H9 (cell line): ENCODE results near the gene PIAS3. TPM values are rescaled to one million over a fixed set of nuclear protein-coding genes. Genes with fewer than 3 reads are reported as not detected.

Source experiments
- DNase-seq: peaks from one replicate; pipeline ENCODE4 v3.0.0-alpha.2; 2017
- H2AFZ ChIP-seq: one replicate; pipeline ENCODE4 v1.6.1; 2013; ENCODE audit warnings: mild to moderate bottlenecking, low read length, control low read depth, moderate library complexity
- H2AK5ac ChIP-seq: 2 replicates; pipeline ENCODE4 v1.6.1; 2013; ENCODE audit warnings: low read length, control low read depth, mixed read lengths; ENCODE audit not compliant: insufficient read length
- H2BK120ac ChIP-seq: one replicate; pipeline ENCODE4 v1.6.1; 2013; ENCODE audit warnings: low read depth, mild to moderate bottlenecking, low read length, control low read depth, inconsistent platforms; ENCODE audit not compliant: poor library complexity, severe bottlenecking
- H2BK12ac ChIP-seq: 2 replicates; pipeline ENCODE4 v1.6.1; 2013; ENCODE audit warnings: low read length, control low read depth, mixed read lengths, low read depth; ENCODE audit not compliant: insufficient read length
- H2BK15ac ChIP-seq: 2 replicates; pipeline ENCODE4 v1.6.1; 2013; ENCODE audit warnings: low read depth, low read length, control low read depth
- H2BK20ac ChIP-seq: one replicate; pipeline ENCODE4 v1.6.1; 2013; ENCODE audit warnings: low read depth, mild to moderate bottlenecking, low read length, control low read depth, inconsistent platforms; ENCODE audit not compliant: poor library complexity, severe bottlenecking
- H2BK5ac ChIP-seq: 2 replicates; pipeline ENCODE4 v1.6.1; 2013; ENCODE audit warnings: low read length, control low read depth, mixed read lengths; ENCODE audit not compliant: insufficient read length
- H3K14ac ChIP-seq: 2 replicates; pipeline ENCODE4 v1.6.1; 2013; ENCODE audit warnings: low read length, control low read depth; ENCODE audit not compliant: insufficient read depth
- H3K18ac ChIP-seq: 2 replicates; pipeline ENCODE4 v1.6.1; 2013; ENCODE audit warnings: low read depth, mild to moderate bottlenecking, mixed read lengths, low read length, control low read depth; ENCODE audit not compliant: insufficient read length
- H3K23ac ChIP-seq: 2 replicates; pipeline ENCODE4 v1.6.1; 2013; ENCODE audit warnings: low read length, control low read depth, mixed read lengths, low read depth; ENCODE audit not compliant: insufficient read length
- H3K23me2 ChIP-seq: 2 replicates; pipeline ENCODE4 v1.6.1; 2013; ENCODE audit warnings: low read depth, mild to moderate bottlenecking, mixed read lengths, low read length, control low read depth; ENCODE audit not compliant: insufficient read length, poor library complexity, severe bottlenecking
- H3K27ac ChIP-seq: 2 replicates; pipeline ENCODE4 v1.5.1; 2013; ENCODE audit warnings: low read length, control low read depth, mixed read lengths, low read depth; ENCODE audit not compliant: insufficient read length
- H3K27me3 ChIP-seq: 2 replicates; pipeline ENCODE4 v1.6.1; 2013; ENCODE audit warnings: low read length, control low read depth, inconsistent platforms; ENCODE audit not compliant: insufficient read depth
- H3K4ac ChIP-seq: 2 replicates; pipeline ENCODE4 v1.6.1; 2013; ENCODE audit warnings: low read depth, mild to moderate bottlenecking, control low read depth, inconsistent platforms, low read length, moderate library complexity
- H3K4me1 ChIP-seq: 2 replicates; pipeline ENCODE4 v1.6.1; 2013; ENCODE audit warnings: low read length, control low read depth, inconsistent platforms; ENCODE audit not compliant: insufficient read depth
- H3K4me2 ChIP-seq: 2 replicates; pipeline ENCODE4 v1.6.1; 2013; ENCODE audit warnings: low read length, control low read depth, mixed read lengths; ENCODE audit not compliant: insufficient read length, insufficient read depth
- H3K56ac ChIP-seq: 2 replicates; pipeline ENCODE4 v1.6.1; 2013; ENCODE audit warnings: low read depth, mild to moderate bottlenecking, mixed read lengths, low read length, control low read depth; ENCODE audit not compliant: insufficient read length
- H3K79me1 ChIP-seq: 2 replicates; pipeline ENCODE4 v1.6.1; 2013; ENCODE audit warnings: low read depth, mild to moderate bottlenecking, moderate library complexity, low read length, control low read depth, inconsistent platforms; ENCODE audit not compliant: insufficient read depth, poor library complexity, severe bottlenecking
- H3K79me2 ChIP-seq: 2 replicates; pipeline ENCODE4 v1.6.1; 2013; ENCODE audit warnings: low read length, control low read depth, inconsistent platforms; ENCODE audit not compliant: insufficient read depth
- H3K9ac ChIP-seq: 2 replicates; pipeline ENCODE4 v1.6.1; 2013; ENCODE audit warnings: low read length, control low read depth, mixed read lengths; ENCODE audit not compliant: insufficient read length; ENCODE audit errors: extremely low read depth
- H3K9me3 ChIP-seq: one replicate; pipeline ENCODE4 v1.6.1; 2013; ENCODE audit warnings: low read depth, low read length, inconsistent platforms; ENCODE audit not compliant: control insufficient read depth
- H3T11ph ChIP-seq: one replicate; pipeline ENCODE4 v1.6.1; 2013; ENCODE audit warnings: mild to moderate bottlenecking, low read length, control low read depth, inconsistent platforms
- H4K20me1 ChIP-seq: one replicate; pipeline ENCODE4 v1.6.1; 2013; ENCODE audit not compliant: control insufficient read depth, insufficient read length, insufficient read depth
- H4K5ac ChIP-seq: 2 replicates; pipeline ENCODE4 v1.6.1; 2013; ENCODE audit warnings: low read depth, mild to moderate bottlenecking, mixed read lengths, low read length, control low read depth; ENCODE audit not compliant: insufficient read length
- H4K8ac ChIP-seq: replicated peaks from 2 replicates; pipeline ENCODE4 v1.6.1; 2013; ENCODE audit warnings: low read length, control low read depth, mixed read lengths, low read depth; ENCODE audit not compliant: insufficient read length
- H4K91ac ChIP-seq: 2 replicates; pipeline ENCODE4 v1.6.1; 2013; ENCODE audit warnings: low read depth, mild to moderate bottlenecking, moderate library complexity, mixed read lengths, low read length, control low read depth; ENCODE audit not compliant: insufficient read length
- H3K27ac Mint-ChIP-seq, 3 experiments: 2 replicates in 2 of 3; 3 replicates in 1 of 3; pipeline ENCODE4 v1.8.0; 2020 to 2021; ENCODE audit warnings: mixed read lengths in 3 of 3, mild to moderate bottlenecking in 1 of 3, moderate library complexity in 1 of 3
- H3K27me3 Mint-ChIP-seq: 2 replicates; pipeline ENCODE4 v1.8.0; 2021; ENCODE audit warnings: low read depth, mild to moderate bottlenecking, moderate library complexity, mixed read lengths
- H3K36me3 Mint-ChIP-seq, 3 experiments: 2 replicates in 2 of 3; 3 replicates in 1 of 3; pipeline ENCODE4 v1.8.0; 2020 to 2021; ENCODE audit warnings: low read depth in 3 of 3, mixed read lengths in 3 of 3; ENCODE audit not compliant: insufficient read depth in 1 of 3
- H3K4me1 Mint-ChIP-seq, 2 experiments: 2 replicates each; pipeline ENCODE4 v1.8.0; 2020; ENCODE audit warnings: mixed read lengths in 2 of 2
- H3K4me3 Mint-ChIP-seq, 2 experiments: 2 replicates in 1 of 2; 3 replicates in 1 of 2; pipeline ENCODE4 v1.8.0; 2020 to 2021; ENCODE audit warnings: mild to moderate bottlenecking in 2 of 2, mixed read lengths in 2 of 2, moderate library complexity in 1 of 2
- H3K9me3 Mint-ChIP-seq, 2 experiments: 2 replicates in 1 of 2; 3 replicates in 1 of 2; pipeline ENCODE4 v1.8.0; 2020; ENCODE audit warnings: mild to moderate bottlenecking in 2 of 2, mixed read lengths in 2 of 2, moderate library complexity in 1 of 2
- WGBS: extraction: QIAGEN DNeasy Blood & Tissue Kit; methylation state at CpG from one replicate; pipeline ENCODE4 v1.1.7; 2013; ENCODE audit warnings: missing lambda C conversion rate, low lambda C conversion rate, mixed read lengths; ENCODE audit not compliant: insufficient read length; ENCODE audit errors: extremely low coverage; 5-methylcytosine and 5-hydroxymethylcytosine counted together
- total RNA-seq: library from RNA; stranded (reverse); gene quantifications from 2 replicates; pipeline ENCODE4 v1.2.1, GENCODE V29; 2021
- TF ChIP-seq, protein P1 (sequence below): fragments of 200-600 bp; sonication (generic); conservative IDR thresholded peaks from 3 replicates; pipeline ENCODE4 v1.8.0; 2021; ENCODE audit warnings: antibody characterized with exemption, mild to moderate bottlenecking

The PIAS3 gene
- total RNA-seq, 1 experiment from 2014 or later: 33.9 TPM

DNA sequence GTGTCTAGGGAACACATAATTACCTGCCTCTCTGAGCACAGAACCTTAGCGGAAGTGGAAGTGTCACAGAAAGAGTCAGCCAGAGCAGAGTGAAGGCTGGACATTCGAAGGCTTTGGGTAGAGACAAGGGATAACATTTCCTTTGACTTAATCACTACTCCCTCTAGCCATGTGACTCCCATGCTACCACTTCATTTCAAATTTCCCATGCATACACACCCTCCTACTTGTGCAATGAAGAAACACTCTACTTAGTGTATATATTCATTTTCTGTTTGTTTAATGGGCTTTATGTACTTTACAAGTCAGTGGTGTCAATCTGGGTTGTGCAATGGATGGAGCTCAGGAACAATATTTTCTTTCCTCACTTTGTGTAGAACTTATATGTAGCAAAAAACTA is 19.8 kb upstream of the PIAS3 start:
- Mint-ChIP-seq H3K9me3 (no peaks in the 10 kb centered on the region), H3K27ac (no peak overlapping the region; a peak in 1 of 7 replicates), H3K27me3 (peaks cover 42% of the 10 kb centered on the region), H3K4me1 (peaks cover 31 to 34% of the 10 kb centered on the region in 2 experiments), H3K36me3 (no peaks in the 10 kb centered on the region), H3K4me3 (no peak overlapping the region)
- Histone ChIP-seq H3K4me2 (no peak overlapping the region), H2BK20ac (no peak overlapping the region), H2BK12ac (no peak overlapping the region), H3K18ac (no peak overlapping the region), H3K9me3 (no peaks in the 10 kb centered on the region), H4K5ac (no peak overlapping the region), H3T11ph (no peak overlapping the region), H3K79me1 (no peaks in the 10 kb centered on the region), H3K9ac (no peak overlapping the region), H3K23ac (no peak overlapping the region), H4K20me1 (no peaks in the 10 kb centered on the region), H2BK15ac (no peak overlapping the region), H3K27ac (no peak overlapping the region), H2BK120ac (no peak overlapping the region), H3K14ac (no peak overlapping the region), H2AFZ (no peak overlapping the region), H3K23me2 (no peaks in the 10 kb centered on the region), H4K8ac (no peak overlapping the region), H2BK5ac (no peak overlapping the region), H3K56ac (no peak overlapping the region), H2AK5ac (no peak overlapping the region), H3K4ac (no peak overlapping the region), H3K4me1 (peaks cover 7% of the 10 kb centered on the region; the same call in 1 of the 2 replicates), H3K79me2 (no peaks in the 10 kb centered on the region), H3K27me3 (no peaks in the 10 kb centered on the region; the same call in 1 of the 2 replicates), H4K91ac (no peak overlapping the region)
- no CpG with 5 or more reads among the region's 2 CpGs for WGBS
- no peak for DNase-seq
- TF ChIP-seq, protein P1, sequence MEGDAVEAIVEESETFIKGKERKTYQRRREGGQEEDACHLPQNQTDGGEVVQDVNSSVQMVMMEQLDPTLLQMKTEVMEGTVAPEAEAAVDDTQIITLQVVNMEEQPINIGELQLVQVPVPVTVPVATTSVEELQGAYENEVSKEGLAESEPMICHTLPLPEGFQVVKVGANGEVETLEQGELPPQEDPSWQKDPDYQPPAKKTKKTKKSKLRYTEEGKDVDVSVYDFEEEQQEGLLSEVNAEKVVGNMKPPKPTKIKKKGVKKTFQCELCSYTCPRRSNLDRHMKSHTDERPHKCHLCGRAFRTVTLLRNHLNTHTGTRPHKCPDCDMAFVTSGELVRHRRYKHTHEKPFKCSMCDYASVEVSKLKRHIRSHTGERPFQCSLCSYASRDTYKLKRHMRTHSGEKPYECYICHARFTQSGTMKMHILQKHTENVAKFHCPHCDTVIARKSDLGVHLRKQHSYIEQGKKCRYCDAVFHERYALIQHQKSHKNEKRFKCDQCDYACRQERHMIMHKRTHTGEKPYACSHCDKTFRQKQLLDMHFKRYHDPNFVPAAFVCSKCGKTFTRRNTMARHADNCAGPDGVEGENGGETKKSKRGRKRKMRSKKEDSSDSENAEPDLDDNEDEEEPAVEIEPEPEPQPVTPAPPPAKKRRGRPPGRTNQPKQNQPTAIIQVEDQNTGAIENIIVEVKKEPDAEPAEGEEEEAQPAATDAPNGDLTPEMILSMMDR: no peak
